ENCODE data around the gene ANOS1. TPM values are rescaled to one million over a fixed set of nuclear protein-coding genes. Genes with fewer than 3 reads are reported as not detected.
"Not testable (repeated sequence)": the region's sequence is repeated elsewhere in the genome, so short reads cannot be mapped to it uniquely, and the experiment has no call there.

Gene ANOS1
- polyA plus RNA-seq (ENCODE audit: insufficient read length in 12 of 12), result 10 to 100 TPM in 11 of 12 donors, not detected in 1; 21.7 to 53.3 (median 30.8) TPM
- long read RNA-seq, donor 1, full-length matches to known transcripts, result 3 of 3 reads
- long read RNA-seq, donor 1, partial matches to known transcripts, result 0 of 3 reads
- long read RNA-seq, donor 1, other reads (novel, unspliced or antisense), result 0 of 3 reads
- long read RNA-seq, donor 2, full-length matches to known transcripts, result 8 of 22 reads
- long read RNA-seq, donor 2, partial matches to known transcripts, result 14 of 22 reads
- long read RNA-seq, donor 2, other reads (novel, unspliced or antisense), result 0 of 22 reads
- long read RNA-seq, donor 3, full-length matches to known transcripts, result 1 of 1 reads
- long read RNA-seq, donor 3, partial matches to known transcripts, result 0 of 1 reads
- long read RNA-seq, donor 3, other reads (novel, unspliced or antisense), result 0 of 1 reads
- long read RNA-seq, donor 4, full-length matches to known transcripts, result 1 of 7 reads
- long read RNA-seq, donor 4, partial matches to known transcripts, result 6 of 7 reads
- long read RNA-seq, donor 4, other reads (novel, unspliced or antisense), result 0 of 7 reads
- long read RNA-seq, donor 5, full-length matches to known transcripts, result 9 of 38 reads
- long read RNA-seq, donor 5, partial matches to known transcripts, result 29 of 38 reads
- long read RNA-seq, donor 5, other reads (novel, unspliced or antisense), result 0 of 38 reads
- long read RNA-seq, donor 6, full-length matches to known transcripts, result 4 of 4 reads
- long read RNA-seq, donor 6, partial matches to known transcripts, result 0 of 4 reads
- long read RNA-seq, donor 6, other reads (novel, unspliced or antisense), result 0 of 4 reads
- long read RNA-seq, donor 7, result 0 reads
- long read RNA-seq, donor 8, full-length matches to known transcripts, result 8 of 36 reads
- long read RNA-seq, donor 8, partial matches to known transcripts, result 28 of 36 reads
- long read RNA-seq, donor 8, other reads (novel, unspliced or antisense), result 0 of 36 reads
- long read RNA-seq, donor 9, full-length matches to known transcripts, result 1 of 13 reads
- long read RNA-seq, donor 9, partial matches to known transcripts, result 12 of 13 reads
- long read RNA-seq, donor 9, other reads (novel, unspliced or antisense), result 0 of 13 reads
- long read RNA-seq, donor 10, full-length matches to known transcripts, result 4 of 10 reads
- long read RNA-seq, donor 10, partial matches to known transcripts, result 6 of 10 reads
- long read RNA-seq, donor 10, other reads (novel, unspliced or antisense), result 0 of 10 reads
- long read RNA-seq, donor 11, full-length matches to known transcripts, result 1 of 18 reads
- long read RNA-seq, donor 11, partial matches to known transcripts, result 17 of 18 reads
- long read RNA-seq, donor 11, other reads (novel, unspliced or antisense), result 0 of 18 reads

DNA sequence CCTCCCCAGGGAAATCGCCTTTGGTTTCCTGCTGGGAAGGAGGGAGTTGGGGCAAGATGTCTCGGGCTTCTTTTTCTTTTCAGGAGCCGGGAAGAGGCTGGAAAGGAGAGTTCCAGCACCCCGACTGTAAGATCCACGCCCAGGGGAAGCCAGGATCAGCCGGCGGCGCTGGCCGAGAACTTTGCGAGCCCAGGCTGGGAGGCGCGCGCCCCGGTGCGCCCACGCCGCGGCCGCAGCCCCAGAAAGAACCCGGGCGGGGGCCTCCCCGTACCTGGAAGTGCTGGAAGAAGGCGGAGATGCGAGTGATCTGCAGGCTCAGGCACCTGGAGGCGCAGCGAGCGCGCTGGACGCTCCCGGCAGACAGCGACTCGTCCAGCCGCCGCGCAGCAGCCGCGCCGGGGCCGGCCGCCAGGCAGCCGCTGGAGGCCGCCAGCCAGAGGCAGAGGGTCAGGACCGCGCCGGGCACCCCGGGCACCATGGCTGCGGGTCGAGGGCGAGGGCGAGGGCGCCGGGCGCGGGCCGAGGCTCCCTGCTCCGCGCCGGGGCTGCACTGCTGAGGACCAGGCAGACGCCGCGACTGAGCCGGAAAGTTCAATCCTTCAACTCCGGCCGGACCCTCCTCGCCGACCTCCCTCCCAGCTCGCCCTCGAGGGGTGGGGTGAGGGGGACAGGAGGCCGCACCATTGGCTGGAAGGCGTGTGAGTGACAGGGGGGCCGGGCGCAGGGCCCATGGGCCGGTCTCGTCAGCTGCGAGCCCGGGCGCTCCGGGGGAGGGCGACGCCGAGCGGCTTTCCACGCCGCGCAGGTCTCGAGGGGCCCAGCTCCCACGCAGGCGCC is at the start of gene ANOS1:
TSS of gene ANOS1 (minus strand) at position 579 of the 837 bp plus-strand sequence. CDS start at position 478, 101 bp downstream.
- DNase-seq, result peak; percentile 67

DNA sequence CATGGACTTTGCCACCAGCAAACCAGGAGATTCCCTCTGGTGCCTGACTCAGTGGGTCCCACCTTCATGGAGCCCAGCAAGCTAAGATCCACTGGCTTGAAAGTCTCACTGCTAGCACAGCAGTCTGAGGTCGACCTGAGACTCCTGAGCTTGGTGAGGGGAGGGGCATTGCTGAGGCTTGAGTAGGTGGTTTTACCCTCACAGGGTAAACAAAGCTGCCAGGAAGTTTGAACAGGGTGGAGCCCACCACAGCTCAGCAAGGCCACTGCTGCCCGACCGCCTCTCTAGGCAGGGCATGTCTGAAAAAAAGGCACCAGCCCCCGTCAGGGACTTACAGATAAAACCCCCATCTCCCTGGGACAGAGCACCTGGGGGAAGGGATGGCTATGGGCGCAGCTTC is 41.2 kb upstream of the ANOS1 start:
- DNase-seq, result no peak

DNA sequence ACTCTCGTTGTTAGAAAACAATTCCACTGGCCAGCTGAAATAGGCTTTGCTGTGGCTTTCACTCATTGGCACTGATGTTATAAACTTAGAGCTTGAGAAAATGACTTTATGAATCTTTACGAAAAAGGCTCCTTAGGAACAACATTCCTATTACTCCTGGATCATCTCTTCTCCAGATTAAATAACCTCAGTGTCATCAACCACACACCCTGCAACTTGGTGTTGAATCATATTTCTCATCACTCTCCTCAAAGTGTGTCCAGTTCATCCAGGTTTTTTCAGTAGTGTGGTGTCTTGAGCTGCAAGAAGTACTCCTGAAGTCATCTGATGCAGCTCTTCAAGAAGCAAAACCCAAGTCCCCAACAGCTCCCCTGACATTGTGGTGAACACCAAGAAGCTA is 28.1 kb upstream of the ANOS1 start:
- no peak for DNase-seq

DNA sequence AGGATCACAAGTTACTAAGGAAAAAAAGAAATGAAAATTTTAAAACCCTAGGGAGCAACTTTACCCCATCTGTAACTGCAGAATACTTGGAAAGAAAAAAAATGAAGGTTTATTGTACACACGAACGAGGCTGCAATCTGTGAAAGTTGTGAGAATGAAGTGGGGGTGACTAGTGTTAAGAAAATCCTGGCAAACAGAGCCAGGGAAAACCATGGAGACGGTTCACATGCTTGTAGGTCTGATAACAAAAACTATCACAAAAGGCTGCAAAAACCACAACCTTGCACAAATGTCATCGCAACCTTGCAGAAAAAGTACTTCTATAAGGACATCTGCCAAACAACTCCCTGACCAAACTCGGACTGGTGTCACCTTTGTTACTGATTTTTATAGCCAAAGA is 26.8 kb upstream of the ANOS1 start:
- not testable (repeated sequence) for DNase-seq

DNA sequence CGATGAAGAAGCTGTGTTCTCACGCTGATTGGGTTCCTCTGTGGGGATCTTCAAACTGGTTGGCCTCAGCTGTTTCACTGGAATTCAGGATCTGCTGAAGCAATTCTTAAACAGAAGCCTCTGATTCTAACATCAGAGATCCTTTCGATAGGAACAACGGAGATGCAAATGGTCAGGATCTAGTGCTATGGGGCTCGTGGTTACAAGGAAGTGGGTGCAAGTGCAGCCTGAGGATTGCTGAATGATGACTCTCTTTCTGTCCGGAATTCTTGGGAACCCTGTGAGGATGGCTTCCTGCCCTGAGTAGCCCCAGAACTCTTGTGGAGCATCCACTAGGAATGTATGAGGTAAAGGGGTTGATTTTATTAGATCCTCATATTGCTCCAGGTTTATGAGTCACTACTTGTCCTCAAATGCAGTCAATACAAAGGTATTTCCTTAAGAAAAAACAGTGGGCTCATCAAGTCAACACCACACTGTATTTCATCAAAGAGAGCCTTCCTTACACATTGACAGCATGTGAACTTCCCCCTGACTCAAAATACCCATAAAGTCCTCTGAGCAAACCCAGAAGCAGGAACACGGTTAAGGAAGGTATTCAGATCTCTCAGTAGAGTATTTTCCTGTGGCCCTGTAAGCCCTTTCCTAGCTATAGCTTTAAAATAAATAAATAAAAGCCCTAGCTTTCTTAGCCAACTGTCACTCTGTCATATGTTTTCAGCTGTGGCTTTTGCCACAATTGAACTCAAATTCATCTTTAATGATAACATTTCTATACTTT is 25.9 kb upstream of the ANOS1 start:
- not testable (repeated sequence) for DNase-seq

- no peak for DNase-seq
Measured at GRCh38 chrX:8755813-8756212, 23.9 kb upstream of the ANOS1 start.

DNA sequence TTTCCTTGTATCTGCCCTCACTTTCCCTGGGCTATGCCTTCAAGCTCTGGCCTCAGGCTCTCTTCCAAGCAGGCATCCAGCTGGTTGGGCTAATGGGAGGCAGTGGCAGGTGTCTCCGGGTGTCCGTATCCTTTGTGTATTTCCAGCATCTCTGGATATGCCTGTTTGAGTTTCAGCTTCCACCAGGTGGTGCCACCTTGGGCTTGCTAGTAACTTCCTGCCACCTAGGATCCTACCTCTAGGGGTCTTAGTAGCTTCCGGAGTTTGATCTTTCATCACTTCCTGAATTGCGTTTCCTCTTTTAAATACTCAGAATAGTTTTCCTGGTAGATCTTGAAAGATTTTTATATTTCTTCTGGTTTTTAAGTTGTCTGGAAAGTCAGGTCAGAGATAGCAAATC is 23.2 kb upstream of the ANOS1 start:
- no peak for DNase-seq

DNA sequence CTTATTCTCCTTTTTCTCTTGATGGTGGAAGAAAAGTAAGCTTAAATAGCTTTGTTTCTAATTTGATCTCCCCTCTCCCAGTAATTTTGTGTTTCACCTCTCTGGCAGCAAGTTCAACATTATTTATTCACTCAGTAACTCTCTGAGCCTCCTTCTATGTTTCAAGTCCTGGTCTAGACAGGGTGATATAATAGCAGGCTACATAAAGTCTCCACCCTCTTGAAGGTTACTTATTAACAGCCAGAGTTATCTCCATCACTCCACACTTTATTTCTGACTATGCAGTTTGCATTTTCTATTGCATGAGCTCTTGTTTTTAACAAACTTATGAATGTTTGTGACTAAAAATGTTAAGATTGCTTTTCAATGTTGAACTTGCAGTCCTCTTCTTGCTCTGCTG is 17.8 kb upstream of the ANOS1 start:
- no peak for DNase-seq

DNA sequence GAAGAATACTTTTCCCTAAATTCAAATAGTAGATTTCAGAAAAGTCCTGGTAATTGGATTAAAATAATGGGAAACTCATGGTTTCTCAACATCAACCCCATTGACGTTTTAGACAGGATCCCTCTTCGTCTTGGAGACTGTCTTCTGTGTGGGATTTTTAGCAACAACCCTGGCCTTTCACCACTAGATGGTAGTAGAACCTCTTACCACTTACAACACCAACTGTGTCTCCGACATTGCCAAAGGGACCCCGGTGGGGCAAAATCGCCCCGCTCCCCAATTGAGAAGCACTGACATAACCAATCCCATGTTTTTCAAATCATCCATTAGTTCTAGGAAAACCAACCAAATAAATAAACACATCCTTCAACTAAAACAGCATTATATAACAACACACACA is 16.9 kb upstream of the ANOS1 start:
- DNase-seq, result no peak

GRCh38 chrX:8743126-8743732 is 11.3 kb upstream of the ANOS1 start:
- DNase-seq, result no peak

DNA sequence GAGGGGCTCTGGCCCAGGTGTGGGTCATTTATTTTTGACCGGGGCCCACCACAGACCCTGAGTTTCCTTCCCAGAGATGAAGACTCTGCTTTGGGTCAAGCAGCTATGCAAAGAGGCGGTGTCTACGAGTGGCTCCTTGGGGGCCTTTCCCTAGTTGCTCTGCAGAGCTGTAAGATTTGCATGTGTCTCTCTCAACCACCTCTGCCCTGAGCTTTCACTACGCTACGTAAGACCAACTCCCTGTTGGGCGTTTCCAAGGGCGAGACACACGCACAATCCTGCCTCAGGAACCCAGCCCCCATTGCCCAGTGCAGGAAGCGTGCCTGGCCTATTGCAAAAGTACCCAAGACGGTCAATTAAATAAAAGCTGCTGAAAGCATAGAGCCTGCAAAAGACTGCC is 10.0 kb upstream of the ANOS1 start:
- no peak for DNase-seq

- DNase-seq, result peak; percentile 63
Measured at GRCh38 chrX:8738588-8739189, 6.8 kb upstream of the ANOS1 start.

DNA sequence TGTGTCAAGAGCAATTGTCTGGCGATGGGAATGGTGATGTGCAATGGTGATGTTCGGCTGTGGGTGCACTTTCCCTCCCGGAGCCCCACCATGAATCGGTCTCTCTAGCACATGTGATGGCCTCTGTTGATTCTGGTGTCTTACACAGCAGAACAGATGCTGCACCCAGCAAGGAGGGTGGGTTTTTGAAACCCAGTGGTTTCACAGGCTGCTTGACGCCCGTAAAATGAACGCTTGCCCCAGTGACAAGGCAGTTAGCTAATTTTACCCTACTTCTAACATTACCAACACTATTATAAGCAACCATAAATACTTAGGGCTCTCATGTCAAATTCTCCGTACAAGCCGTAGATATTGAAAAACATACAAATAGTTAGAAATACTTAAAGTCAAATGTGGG is 5.9 kb upstream of the ANOS1 start:
- no peak for DNase-seq

DNA sequence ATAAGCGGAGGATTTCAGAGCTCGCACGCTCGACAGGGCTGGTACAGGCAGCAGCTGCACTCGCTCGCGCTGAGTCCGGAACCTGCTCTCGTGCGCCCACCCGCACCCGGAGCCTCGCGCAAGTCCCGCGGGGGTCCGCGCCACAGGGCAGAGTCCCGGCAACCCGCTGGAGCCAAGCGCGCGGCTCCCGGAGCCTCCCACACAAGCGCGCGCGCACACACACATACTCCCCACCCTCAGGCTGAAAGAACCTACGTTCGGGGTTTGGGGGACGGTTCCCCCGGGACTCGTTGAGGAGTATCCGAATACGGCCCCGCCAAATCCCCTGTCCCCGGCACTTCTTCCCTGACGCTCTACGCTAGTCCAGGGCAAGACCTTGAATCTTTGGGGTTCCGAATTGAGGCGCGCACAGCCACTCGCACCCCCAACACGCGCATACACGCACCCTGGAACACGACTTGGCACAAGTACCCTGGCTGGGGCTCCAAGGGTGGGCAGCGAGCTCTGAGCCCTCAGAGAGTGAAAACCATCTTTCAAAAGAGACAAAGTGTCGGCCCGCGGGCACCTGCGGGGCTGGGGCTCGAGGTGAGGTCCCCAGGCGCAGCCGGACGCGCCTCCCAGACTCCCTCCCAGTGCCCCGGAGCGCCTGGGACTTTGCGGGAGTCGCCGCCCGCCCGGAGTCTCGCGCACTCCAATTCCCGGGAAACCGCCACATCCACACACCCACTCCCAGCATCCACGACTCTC is 952 bp downstream of the ANOS1 start:
- DNase-seq, result no peak

DNA sequence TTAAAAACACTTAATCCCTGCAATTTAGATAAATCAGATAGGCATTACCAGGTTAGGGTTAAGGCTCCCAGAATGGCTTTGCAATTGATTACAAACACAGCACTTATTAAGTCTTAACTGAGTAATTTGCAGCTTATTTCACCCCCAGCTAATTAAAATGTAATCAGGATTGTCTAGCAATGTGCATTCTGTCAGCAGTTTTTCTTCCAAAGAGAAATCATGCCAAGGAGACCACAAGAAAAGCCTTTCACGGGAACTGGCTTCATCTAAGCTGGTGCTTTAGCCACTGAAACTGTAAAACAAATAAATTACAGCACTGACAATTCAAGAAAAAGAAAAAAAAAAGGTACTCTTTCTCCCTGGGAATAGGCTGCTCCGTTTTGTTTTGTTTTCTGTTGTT is 2.1 kb downstream of the ANOS1 start:
- no peak for DNase-seq

GRCh38 chrX:8728932-8729535 is 2.9 kb downstream of the ANOS1 start:
- DNase-seq, result no peak

DNA sequence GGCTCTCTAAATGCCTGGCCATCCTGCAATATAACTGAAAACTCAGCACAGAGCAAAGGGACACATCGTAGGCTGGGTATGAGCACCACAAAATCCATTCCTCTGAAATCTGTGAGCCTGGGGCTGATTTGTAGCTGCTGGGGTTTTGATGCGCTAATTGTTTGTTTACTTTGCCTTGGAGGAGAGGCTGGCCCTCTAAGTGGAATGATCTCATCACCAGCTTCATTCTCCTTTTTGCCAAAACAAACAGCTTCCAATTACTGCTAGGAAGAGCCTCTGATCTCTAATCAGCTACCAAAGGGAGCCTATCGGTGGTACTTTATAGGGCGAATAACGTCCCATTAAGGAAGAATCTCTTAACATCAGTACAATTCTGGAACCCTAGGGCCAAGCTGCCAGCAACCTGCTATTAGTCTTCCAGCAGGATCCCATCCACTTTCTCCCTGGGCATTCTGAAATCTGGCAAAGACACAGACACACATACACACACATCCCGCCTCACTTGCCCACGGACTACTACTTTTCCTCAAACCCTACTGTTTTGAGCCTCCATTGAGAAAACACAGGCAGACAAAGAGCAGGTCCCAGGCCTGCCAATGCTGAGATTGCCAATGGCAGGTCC is 5.8 kb downstream of the ANOS1 start:
- DNase-seq, result no peak
